HG02588 (cell line): Measurements from ENCODE around the gene RPLP2.

Experiments used
- ATAC-seq: cut with Tn5 transposase; IDR thresholded peaks from one replicate; pipeline ENCODE4 v1.9.1; 2021; ENCODE audit warnings: mild to moderate bottlenecking, moderate library complexity; ENCODE audit not compliant: unreplicated experiment

Gene RPLP2

DNA sequence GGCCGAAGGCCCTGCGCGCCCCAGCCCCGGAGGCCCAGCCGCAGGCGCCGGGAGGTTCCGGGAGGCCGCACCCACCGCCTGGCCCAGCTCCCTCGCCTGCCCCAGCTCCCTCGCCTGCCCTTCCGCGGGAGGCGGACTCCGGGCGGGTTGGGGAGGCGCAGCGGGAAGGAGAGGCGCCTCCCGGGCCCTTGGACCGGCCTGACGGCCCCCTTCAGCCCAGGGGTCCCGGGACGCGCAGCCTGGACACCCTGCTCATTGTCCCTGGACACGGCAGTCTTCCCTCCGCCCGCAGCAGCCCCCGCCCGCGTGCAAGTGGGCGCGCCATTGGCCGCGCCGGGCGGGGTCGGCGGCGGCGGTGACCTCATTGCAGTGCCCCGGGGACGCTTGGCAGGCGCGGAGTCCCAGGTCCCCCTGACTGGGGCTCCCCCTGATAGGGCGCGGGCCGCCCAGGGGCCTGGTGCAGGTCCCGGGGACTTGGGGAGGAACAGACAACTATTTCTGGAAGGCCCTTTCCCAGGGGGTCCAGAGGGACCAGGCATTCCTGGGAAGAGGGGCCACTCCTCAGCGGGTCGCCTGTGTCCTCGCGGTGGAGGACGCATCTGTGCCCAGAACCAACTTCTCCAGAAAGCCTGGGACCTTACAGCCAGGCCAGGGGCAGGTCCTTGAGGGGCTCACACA lies 23.5 kb downstream of the RPLP2 start:
- ATAC-seq = no peak

DNA sequence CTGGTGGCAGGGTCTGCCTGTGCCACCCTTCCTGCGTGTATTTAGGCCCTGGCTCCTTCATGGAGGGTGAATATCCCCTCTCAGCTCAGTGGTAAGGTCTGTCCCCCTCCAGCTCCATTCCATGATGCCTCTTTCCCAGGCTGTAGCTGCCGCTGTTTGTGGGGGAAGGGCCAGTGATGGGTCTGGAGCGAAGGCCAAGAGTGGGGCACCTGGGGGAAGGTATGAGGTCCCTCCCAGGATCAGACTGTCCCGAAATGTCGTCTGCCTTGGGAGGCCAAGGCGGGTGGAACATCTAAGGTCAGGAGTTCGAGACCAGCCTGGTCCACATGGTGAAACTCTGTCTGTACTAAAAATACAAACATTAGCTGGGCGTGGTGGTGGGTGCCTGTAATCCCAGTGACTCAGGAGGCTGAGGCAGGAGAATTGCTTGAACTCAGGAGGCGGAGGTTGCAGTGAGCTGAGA lies 24.1 kb downstream of the RPLP2 start:
- no peak for ATAC-seq

DNA sequence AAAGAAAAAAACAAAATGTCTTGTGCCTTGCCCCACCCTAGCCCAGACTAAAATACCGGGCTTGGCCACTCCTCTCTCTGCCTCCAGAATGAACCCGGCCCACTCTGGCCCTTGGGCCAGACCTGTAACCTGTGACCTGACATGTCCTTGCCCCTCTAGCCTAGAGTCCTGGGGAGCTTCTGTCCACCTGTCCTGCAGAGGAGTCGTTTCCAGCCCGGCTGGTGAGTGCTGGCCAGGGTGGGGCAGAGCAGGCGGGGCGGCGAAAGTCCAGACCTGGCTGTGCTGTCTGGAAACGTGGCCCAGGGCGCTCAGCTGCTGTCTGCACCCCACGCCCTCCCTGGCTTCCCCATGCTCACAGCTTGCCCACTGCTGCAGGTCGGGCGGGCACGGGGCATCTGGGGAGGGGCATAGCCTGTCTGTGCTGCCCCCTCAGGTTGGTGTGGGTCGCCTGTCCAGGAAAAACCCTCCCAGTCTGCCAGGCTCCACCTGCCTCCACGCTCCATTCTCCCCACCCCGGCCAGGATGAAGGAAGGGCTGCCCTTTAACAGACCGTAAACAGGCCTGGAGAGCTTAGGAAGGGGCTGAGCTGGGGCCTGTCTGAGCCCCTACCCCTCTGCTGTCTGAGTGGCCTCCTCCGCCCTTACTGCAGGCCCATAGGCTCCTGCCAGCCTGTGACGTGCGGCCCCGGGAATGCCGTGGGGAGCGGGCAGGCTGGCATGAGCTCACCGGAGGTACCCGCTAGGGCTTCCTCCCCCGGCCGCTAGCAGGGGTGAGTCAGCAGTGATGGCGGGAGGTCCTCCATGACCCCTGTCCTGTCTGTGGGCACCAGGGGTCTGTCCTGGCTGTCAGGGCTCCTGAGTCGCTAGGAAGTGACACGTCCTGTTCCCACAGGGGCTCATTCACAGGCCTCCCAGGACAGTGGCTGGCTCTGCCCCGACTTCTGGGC lies 24.9 kb downstream of the RPLP2 start:
- ATAC-seq = no peak

DNA sequence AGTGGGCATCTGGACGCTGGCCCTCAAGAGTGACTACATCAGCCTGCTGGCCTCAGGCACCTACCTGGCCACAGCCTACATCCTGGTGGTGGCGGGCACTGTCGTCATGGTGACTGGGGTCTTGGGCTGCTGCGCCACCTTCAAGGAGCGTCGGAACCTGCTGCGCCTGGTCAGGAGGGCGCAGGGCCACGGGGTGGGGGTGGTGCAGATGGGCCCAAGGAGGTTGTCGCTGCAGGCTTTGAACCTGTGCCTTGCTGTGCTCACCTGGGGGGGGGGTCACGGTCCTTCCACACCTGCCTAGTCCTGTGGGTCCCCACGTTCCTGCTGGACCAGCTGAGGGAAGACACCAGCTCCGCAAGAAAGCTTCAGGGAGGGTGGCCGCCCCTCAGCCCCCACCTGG lies 26.5 kb downstream of the RPLP2 start:
- no peak for ATAC-seq

DNA sequence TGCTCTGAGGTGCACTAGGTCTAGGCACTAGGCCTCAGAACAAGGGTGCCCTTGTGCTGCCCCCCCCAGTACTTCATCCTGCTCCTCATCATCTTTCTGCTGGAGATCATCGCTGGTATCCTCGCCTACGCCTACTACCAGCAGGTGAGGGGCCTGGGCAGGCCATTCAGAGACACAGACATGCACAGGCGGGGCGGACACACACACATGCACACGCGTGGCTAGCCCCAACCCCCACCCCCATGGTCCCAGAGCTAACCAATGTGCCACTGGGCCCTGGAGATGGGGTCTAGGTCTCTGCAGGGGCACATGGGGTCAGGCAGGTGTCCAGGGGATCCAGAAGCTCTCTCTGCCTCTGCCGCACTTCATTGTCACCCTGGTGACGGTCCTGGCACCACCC lies 26.9 kb downstream of the RPLP2 start:
- no peak for ATAC-seq

DNA sequence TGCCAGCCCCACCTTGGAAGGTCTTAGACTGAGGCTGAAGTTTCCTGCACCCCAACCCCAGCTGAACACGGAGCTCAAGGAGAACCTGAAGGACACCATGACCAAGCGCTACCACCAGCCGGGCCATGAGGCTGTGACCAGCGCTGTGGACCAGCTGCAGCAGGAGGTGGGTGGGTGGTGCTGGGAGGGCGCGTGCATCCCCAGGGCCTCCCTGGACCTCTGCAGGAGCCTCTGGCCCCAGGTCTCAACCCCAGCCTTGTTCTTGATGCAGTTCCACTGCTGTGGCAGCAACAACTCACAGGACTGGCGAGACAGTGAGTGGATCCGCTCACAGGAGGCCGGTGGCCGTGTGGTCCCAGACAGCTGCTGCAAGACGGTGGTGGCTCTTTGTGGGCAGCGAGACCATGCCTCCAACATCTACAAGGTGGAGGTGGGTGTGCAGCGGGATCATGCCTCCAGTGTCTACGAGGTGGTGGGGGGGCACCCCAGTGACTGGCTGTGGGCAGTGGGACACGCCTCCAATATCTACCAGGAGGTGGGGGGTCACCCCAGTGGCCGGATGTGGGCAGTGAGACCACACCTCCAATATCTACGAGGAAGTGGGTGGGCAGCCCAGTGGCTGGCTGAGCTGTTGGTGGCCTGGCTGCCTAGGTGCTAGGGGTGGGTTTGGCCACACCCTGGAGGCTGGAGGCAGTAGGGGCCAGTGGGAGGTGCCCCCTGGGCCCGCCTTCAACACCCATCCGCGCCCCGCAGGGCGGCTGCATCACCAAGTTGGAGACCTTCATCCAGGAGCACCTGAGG lies 27.6 kb downstream of the RPLP2 start:
- ATAC-seq = no peak

DNA sequence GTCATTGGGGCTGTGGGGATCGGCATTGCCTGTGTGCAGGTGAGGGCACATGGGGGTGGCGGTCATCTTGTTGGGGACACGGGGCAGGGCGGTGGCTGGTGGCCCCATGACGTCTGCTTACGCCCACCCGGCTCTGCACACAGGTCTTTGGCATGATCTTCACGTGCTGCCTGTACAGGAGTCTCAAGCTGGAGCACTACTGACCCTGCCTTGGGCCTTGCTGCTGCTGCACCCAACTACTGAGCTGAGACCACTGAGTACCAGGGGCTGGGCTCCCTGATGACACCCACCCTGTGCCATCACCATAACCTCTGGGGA lies 28.2 kb downstream of the RPLP2 start:
- ATAC-seq = no peak

DNA sequence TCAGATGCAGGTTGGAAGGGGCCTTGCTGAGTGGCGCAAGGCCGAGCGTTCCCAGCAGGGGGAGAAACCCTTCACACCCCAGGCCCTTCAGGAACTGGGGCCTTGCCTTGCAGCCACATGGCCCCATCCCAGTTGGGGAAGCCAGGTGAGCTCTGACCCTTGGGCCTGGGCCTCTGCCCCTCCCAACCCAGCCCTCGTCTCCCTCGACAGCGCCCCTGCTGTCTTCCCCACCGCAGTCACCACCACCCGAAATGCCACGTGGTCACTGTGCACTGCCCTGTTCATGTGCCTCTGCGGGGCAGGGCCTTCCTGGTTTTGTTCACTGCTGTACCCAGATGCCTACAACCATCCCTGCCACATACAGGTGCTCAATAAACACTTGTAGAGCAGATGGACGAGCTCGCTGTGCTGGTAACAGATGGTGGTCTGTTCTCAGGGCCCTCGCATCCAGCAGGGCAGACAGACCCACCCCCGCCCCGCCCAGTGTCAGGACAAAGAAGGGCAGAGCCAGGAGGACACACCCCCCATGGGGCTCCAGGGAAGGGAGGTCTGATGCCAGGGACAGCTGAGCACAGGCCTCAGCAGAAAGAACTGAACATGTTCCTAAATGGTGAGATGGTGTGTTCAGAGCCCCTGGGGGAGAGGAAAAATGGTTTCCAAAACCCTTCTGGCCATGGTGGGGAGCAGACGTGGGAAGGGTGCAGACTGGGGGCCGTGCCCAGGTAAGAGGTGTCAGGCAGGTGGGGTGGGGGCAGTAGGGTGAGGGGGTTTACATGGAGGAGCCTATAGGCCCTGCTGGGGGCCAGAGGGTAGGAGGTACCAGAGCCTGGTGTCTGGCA lies 28.9 kb downstream of the RPLP2 start:
- no peak for ATAC-seq

DNA sequence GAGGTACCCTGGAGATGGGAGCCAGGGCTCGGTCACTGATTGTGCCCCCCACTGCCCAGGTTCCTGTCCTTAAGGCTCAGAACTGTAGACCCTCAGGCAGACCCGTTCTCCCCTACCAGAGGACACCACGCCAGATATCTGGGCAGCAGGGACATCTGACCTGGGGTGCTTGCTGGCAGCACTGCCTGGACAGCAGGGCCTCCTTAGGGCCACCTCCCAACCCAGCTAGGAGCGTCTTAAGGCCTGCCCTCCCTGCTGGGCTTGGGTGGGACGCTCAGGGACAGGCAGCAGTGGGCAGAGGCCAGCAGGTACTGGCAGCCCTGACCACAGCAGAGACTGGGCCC lies 29.5 kb downstream of the RPLP2 start:
- no peak for ATAC-seq

DNA sequence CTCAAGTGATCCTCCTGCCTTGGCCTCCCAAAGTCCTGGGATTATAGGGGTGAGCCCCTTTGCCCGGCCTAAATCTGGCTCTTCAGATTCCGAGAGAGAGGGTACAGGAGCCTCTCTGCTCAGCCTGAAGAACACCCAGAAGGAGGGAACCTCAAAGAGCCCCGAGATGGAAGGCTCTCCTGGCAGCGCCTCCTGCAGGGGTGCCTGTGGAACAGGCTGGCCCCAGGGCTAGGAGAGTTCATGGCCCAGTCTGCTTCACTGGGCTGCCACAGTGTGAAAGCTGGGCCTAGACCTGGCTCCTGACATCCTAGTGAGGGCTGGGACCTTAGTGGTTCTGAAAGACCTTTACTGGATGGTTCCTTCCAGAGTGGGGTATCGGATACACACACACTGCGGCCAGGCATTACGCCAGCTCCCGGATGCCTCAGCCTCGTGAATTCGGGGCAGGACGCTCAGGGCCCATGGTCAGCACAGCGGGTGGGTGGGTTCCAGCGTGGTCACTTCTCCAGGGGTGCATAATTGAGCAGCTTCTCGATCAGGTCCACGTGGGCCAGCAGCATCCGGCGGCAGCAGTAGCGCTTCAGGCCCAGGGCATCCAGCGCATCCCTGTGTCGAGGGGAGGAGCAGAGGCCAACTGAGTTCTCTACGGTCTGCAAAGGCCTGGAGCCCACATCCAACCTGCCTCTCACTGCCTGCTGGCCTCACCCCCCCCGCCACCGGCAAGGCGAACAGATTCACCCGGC lies 30.3 kb downstream of the RPLP2 start:
- no peak for ATAC-seq

DNA sequence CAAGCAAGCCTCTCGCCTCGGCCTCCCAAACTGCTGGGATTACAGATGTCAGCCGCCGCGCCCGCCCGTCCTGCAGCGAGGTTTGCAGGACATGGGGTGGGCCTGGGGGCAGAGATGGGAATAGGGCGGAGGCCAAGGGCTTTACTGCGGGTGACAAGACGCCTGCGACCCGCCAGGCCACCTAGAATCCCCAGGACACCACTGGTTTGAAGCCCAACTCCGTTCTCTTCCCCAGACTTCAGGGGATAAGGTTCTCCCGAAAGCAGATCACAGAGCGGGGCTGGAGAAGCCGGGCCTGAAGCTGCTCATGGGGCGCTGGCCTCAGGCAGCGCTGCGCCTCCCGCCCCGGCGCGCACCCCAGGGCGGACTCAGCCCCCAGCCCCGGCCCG lies 32.2 kb downstream of the RPLP2 start:
- ATAC-seq = no peak

DNA sequence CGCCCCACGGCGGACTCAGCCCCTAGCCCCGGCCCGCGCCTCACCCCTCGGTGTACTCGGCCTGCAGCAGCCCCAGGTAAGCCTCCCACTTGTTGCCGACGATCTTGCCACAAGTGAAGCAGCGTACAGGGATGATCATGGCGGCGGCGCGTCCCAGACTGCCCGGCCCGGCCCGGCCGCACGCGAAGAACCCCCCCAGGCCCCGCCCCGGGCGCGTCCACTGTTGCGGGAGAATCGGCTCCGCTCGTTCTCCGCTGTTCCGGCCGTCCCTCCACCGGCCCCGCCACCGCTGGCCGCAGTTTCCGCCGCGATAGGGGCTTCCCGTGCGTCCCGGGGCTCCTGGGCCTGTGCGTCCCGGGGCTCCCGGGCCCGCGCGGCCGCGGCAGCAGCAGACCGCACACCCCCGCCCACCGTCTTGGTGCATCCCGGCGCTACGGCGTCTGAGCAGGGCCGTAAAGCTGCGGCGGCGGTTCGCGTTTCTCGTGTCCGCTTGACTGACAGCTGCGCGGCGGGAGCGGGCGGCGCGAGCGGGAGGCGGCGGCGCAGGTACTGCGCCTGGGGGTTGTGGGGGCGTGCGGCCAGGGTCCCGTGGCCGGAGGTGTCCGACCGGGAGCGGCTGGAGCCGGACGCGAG lies 32.7 kb downstream of the RPLP2 start, which contains the start of the genes POLR2L and TSPAN4:
POLR2L (minus strand) TSS at position 160 of the 633 bp plus-strand sequence; CDS start at position 139, 21 bp downstream.
TSPAN4 (plus strand) TSS at position 483 of the 633 bp plus-strand sequence. CDS start 7,453 bp downstream, outside the sequence.
- ATAC-seq = peak; percentile 64

DNA sequence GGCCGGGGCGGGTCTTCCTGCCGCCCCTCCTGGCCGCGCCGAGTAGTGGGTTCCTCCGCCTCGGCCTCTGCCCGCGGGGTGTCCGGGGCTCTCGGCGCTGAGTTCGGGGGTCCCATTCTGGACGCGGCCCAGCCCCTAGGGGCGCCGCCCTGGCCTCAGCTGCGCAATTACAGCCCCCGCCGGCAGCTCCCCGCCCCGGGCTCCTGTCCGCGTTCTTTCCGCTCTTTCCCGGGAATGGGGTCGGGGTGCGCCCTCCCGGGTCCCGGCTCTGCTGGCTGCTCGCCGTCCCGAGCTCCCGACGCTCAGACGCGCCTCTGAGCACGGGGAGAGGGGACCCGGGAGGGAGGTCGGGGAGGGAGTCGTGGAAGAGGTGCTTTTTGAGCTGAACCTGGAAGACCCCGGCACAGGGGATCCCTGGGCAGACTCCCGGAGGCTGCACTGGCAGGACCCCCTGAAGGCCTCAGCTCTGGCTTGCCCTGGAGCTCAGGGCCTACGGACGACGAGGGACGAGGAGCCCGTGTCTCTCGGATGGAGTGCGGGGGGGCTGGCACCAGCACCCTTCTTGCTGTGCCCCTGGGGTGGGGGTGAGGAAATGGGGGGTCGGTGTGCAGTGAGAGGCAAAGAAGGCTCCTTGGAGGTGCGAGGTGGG lies 33.4 kb downstream of the RPLP2 start:
- ATAC-seq = peak; percentile 10

DNA sequence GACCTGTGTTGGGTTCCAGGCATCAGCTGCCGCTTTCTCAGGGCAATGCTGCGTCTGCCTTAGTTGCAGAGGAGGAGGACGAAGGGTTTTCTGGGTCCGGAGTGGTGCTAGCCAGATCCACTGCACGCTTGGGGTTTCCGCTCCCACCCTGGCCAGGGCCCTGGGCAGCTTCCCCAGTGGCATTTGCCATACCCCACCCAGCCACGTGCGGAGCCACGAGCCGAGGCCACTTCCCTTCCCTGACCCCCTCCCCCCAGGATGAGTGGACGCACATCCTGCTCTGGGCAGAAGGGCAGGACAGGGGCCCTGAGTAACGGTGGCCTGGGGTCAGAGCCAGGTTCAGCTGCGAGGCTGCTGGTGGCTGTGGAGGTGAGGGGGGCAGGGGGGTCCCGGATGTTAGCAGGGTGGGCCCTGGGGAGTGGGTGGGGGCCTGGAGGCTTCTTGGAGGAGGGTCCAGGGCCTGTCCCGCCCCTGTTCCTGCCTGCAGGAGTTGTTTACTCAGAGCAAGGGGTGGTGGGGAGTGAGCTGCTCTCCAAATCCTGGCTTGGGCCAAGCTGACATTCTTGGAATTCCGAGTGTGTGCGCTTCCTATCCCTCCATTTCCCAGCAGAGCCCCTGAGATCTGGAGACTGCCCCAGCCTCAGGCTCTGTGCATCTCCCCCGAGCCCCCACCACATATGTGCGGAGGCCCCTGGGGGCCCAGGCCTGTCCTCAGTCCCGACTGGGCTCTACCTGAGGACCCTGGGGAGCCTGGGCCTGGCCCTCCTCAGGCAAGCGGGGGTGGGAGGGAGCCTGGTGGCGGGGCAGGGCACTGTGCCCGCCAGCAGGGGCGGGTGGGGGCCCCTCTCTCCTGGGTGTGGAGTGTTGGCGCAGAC lies 34.3 kb downstream of the RPLP2 start:
- no peak for ATAC-seq

DNA sequence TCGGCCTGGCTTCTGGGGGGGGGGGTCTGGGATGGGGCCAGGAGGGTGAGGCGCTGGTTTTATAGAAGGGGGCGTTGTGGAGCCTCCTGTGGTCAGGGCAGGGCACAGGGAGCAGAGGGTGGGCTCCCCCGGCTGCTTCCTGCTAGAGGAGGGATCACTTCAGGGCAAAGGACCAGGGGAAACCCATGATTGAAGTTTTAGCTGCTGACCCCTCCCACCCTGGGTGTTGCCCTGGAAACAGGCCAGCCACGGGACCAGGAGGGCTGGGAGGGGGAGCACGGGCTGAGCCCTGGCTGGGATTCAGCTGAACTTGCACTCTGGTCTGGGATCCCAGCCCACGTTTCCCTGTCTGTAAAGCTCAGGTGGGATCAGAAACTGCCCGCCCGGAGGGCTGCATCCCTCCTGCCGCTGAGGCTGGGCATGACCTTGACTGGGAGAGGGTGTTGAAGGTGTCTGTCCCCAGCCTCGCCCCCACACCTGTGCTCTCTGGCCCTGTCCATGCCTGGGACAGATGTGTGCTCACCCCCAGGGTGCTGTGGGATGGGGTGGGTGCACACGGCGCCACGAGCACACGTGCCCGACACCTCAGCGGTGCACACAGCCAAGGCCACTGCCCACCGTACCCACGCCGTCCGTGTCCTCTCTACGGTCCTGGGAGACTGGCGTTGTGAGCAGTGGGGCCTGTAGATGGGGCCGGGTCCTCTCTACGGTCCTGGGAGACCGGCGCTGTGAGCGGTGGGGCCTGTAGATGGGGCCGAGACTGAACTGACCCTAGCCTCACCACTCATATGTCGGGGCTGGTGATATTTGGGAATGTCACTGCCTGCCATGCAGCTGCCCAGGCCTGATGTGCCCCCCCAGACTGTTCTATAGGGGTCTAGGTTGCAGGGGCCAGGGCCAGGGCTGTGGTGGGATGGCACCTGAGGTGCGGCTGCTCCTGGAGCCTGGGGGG lies 35.2 kb downstream of the RPLP2 start:
- no peak for ATAC-seq

DNA sequence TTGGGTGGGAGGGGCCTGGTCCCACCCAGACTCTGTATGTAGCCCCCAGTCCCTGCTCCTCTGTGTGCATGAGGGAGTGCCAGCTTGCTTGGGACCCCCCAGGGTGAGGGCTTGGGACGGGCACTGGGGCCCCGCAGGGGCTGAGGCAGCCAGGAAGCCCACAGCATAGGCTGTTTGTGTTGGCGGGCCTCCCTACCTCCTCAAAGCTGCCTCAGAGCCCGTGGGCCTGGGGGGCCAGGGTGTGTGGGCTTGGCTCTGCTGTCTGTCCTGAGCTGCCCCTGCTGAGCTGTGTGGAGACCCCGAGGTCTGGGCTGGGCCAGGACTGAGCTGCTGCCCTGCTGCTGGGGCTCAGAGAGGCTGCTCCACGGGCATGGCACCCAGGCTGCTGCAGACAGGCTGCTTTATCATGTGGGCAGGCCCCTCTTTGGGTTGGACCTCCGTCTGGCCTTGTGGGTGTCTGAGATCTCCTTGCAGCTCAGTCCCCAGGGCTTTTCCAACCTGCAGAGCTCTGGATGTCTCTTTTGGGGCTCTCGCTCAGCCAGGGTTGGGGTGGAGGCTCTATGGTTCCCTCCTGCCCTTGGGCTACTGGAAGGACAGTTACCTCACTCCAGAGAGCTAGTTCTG lies 36.2 kb downstream of the RPLP2 start:
- ATAC-seq = no peak
